Measurements from ENCODE around the gene KIF26B. TPM values are rescaled to one million over a fixed set of nuclear protein-coding genes. Genes with fewer than 3 reads are reported as not detected.

The KIF26B gene
- total and polyA plus RNA-seq, 10 of the 15 experiments (the other 5 are each of a cell fraction or from before 2014, with no cell fraction given): 0.35 to 11.6 (median 2.2) TPM

DNA sequence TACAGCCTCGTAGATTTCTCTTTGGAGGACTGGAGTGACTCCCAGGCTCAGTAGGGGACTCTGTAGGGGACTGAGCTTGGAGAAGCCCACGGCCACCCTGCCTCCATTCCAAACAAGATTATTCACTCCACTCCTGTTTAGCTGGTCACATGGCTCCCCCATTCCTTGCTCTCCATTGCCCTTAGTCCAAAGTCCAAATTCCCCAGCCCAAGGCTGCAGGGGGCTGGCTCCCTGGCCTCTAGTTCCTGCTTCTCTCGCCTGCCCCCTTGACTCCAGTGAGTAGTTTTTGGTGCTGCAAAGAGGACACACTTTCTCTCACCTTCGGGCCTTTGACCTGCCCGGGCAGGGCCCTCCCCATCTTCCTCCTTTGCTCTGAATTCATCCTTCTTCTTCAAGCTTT, 403.3 kb downstream of the KIF26B start (continued):
- TF ChIP-seq, protein P1, sequence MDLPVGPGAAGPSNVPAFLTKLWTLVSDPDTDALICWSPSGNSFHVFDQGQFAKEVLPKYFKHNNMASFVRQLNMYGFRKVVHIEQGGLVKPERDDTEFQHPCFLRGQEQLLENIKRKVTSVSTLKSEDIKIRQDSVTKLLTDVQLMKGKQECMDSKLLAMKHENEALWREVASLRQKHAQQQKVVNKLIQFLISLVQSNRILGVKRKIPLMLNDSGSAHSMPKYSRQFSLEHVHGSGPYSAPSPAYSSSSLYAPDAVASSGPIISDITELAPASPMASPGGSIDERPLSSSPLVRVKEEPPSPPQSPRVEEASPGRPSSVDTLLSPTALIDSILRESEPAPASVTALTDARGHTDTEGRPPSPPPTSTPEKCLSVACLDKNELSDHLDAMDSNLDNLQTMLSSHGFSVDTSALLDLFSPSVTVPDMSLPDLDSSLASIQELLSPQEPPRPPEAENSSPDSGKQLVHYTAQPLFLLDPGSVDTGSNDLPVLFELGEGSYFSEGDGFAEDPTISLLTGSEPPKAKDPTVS (IDR thresholded peaks at IDR 0.05; ENCODE audit: low read depth, low read length): no peak
- TF ChIP-seq, protein P2, sequence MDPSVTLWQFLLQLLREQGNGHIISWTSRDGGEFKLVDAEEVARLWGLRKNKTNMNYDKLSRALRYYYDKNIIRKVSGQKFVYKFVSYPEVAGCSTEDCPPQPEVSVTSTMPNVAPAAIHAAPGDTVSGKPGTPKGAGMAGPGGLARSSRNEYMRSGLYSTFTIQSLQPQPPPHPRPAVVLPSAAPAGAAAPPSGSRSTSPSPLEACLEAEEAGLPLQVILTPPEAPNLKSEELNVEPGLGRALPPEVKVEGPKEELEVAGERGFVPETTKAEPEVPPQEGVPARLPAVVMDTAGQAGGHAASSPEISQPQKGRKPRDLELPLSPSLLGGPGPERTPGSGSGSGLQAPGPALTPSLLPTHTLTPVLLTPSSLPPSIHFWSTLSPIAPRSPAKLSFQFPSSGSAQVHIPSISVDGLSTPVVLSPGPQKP (IDR thresholded peaks at IDR 0.05; ENCODE audit: low read depth, low read length): no peak
- no peak for TF ChIP-seq FOXM1 (IDR thresholded peaks at IDR 0.05; ENCODE audit: low read depth, low read length)
- TF ChIP-seq POLR2AphosphoS5 (IDR thresholded peaks at IDR 0.05; ENCODE audit: low read length): no peak

DNA sequence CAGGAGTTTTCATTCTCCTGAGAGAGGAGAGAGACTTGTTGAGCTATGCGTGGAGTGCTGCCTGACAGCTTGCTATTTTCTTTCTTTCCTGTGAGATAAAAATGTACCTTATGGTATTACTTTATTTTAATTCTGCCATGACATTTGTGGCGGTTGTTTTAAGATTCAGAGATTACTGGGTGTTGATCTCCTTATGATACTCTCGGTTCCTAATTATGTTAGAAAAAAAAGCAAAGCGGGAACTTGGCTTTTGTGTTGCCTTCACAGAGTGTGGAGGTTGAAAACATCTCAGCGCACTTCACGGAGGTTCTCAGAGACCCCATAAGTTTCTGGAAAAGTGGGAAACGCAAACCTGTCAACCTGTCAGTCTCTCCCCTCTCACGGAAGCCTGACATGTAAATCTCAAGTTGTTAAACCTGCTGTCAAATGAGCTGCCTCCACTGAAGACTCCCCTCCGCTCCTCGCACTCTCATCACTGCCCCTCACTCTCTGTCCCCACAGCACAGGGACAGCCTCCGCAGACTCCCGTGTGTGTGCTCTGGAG, 405.6 kb downstream of the KIF26B start:
- DNase-seq (ENCODE audit: low read depth, low spot score): no peak
- ChIA-PET CTCF (no interaction called here), SMC1A (ENCODE audit: uncharacterized antibody, unreplicated experiment) (no interaction called here), RAD21 (ENCODE audit: unreplicated experiment) (no interaction called here), POLR2A (no interaction called here)
- Histone ChIP-seq H4K20me1 (ENCODE audit: control insufficient read depth, insufficient read depth) (no peaks in the 10 kb centered on the region), H2AFZ (ENCODE audit: control insufficient read depth, low read depth, low read length) (no peak overlapping the region), H3K4me3 (no peak overlapping the region), H3K9ac (ENCODE audit: control insufficient read depth, insufficient read depth, low read length) (no peak overlapping the region), H3K36me3 (ENCODE audit: control insufficient read depth in 2 of 2, insufficient read depth in 2 of 2, low read length in 1 of 2) (no peaks in the 10 kb centered on the region), H3K79me2 (ENCODE audit: control insufficient read depth, insufficient read depth, low read length) (no peaks in the 10 kb centered on the region), H3K4me1 (ENCODE audit: control insufficient read depth, insufficient read depth, low read length) (no peaks in the 10 kb centered on the region), H3K27ac (ENCODE audit: control insufficient read depth, insufficient read depth) (no peak overlapping the region), H3K9me3 (replicated peaks; ENCODE audit: control insufficient read depth, insufficient read depth, low read length) (no peaks in the 10 kb centered on the region), H3K27me3 (replicated peaks in 1 of 2; ENCODE audit: control insufficient read depth in 2 of 2, insufficient read depth in 2 of 2, low read length in 1 of 2) (no peaks in the 10 kb centered on the region), H3K4me2 (ENCODE audit: control insufficient read depth, insufficient read depth) (no peak overlapping the region)
- in situ Hi-C loops (cut with MboI) (no loop called here), intact Hi-C loops (cut with micrococcal nuclease; ENCODE audit: unreplicated experiment) (loop anchor here (10.0 kb wide), 1 partner anchor 444 kb away; no protein-coding TSS in a partner anchor)
- BruUV-seq (replicated peaks): no TSS peak
- TF ChIP-seq, protein P3, sequence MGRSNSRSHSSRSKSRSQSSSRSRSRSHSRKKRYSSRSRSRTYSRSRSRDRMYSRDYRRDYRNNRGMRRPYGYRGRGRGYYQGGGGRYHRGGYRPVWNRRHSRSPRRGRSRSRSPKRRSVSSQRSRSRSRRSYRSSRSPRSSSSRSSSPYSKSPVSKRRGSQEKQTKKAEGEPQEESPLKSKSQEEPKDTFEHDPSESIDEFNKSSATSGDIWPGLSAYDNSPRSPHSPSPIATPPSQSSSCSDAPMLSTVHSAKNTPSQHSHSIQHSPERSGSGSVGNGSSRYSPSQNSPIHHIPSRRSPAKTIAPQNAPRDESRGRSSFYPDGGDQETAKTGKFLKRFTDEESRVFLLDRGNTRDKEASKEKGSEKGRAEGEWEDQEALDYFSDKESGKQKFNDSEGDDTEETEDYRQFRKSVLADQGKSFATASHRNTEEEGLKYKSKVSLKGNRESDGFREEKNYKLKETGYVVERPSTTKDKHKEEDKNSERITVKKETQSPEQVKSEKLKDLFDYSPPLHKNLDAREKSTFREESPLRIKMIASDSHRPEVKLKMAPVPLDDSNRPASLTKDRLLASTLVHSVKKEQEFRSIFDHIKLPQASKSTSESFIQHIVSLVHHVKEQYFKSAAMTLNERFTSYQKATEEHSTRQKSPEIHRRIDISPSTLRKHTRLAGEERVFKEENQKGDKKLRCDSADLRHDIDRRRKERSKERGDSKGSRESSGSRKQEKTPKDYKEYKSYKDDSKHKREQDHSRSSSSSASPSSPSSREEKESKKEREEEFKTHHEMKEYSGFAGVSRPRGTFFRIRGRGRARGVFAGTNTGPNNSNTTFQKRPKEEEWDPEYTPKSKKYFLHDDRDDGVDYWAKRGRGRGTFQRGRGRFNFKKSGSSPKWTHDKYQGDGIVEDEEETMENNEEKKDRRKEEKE (IDR thresholded peaks at IDR 0.05): no peak
- TF ChIP-seq CREB1 (IDR thresholded peaks at IDR 0.05; ENCODE audit: low read depth): no peak
- no peak for ATAC-seq
- WGBS (ENCODE audit: insufficient coverage, insufficient replicate concordance, low lambda C conversion rate, missing lambda C conversion rate): 58% methylated on average over 12 of the region's 12 CpGs
- FAIRE-seq: no peak
